Parathyroid adenoma (tissue), 2 donors: ENCODE results near the gene CBLL1.

ENCODE experiments used
- H2AFZ ChIP-seq: fragments of 300-600 bp; sonication (generic); one replicate; pipeline ENCODE4 v1.7.0; 2017; ENCODE audit warnings: antibody characterized with exemption, mild to moderate bottlenecking
- H3K27ac ChIP-seq: fragments of 300-600 bp; sonication (generic); one replicate; pipeline ENCODE4 v1.7.0; 2017
- H3K27me3 ChIP-seq: fragments of 300-600 bp; sonication (generic); one replicate; pipeline ENCODE4 v1.7.0; 2017; ENCODE audit warnings: low read length; ENCODE audit not compliant: control insufficient read depth, insufficient read depth
- H3K36me3 ChIP-seq: fragments of 300-600 bp; sonication (generic); one replicate; pipeline ENCODE4 v1.7.0; 2017; ENCODE audit warnings: low read length; ENCODE audit not compliant: control insufficient read depth, insufficient read depth
- H3K4me1 ChIP-seq: fragments of 300-600 bp; sonication (generic); one replicate; pipeline ENCODE4 v1.7.0; 2017; ENCODE audit warnings: control low read depth
- H3K4me2 ChIP-seq: fragments of 300-600 bp; sonication (generic); one replicate; pipeline ENCODE4 v1.7.0; 2017; ENCODE audit warnings: low read length
- H3K4me3 ChIP-seq: fragments of 300-600 bp; sonication (generic); one replicate; pipeline ENCODE4 v1.7.0; 2017; ENCODE audit warnings: low read depth, low read length
- H3K79me2 ChIP-seq: fragments of 300-600 bp; sonication (generic); one replicate; pipeline ENCODE4 v1.7.0; 2017; ENCODE audit warnings: control low read depth
- H3K9ac ChIP-seq: fragments of 300-600 bp; sonication (generic); one replicate; pipeline ENCODE4 v1.7.0; 2017; ENCODE audit warnings: mild to moderate bottlenecking
- H3K9me3 ChIP-seq: fragments of 300-600 bp; sonication (generic); one replicate; pipeline ENCODE4 v1.7.0; 2017; ENCODE audit warnings: low read length; ENCODE audit not compliant: control insufficient read depth
- CTCF ChIP-seq: fragments of 300-600 bp; sonication (generic); IDR thresholded peaks from one replicate; pipeline ENCODE4 v1.7.0; 2017; ENCODE audit warnings: antibody characterized with exemption, mild to moderate bottlenecking
- donor health status: primary hyperparathyroidism.

Gene CBLL1

GRCh38 chr7:107728276-107728675 is 15.7 kb upstream of the CBLL1 start:
- H3K27me3 ChIP-seq = no peaks in the 10 kb centered on the region
- TF ChIP-seq CTCF = no peak
- no peak overlapping the region for H3K4me3 ChIP-seq
- H3K79me2 ChIP-seq = no peaks in the 10 kb centered on the region
- H3K9me3 ChIP-seq = no peaks in the 10 kb centered on the region
- peaks cover 9% of the 10 kb centered on the region for H3K4me1 ChIP-seq
- H3K36me3 ChIP-seq = no peaks in the 10 kb centered on the region
- H3K9ac ChIP-seq = no peak overlapping the region
- H3K27ac ChIP-seq = no peak overlapping the region
- no peak overlapping the region for H2AFZ ChIP-seq
- H3K4me2 ChIP-seq = no peak overlapping the region

- Histone ChIP-seq H3K4me1 (peaks cover 15% of the 10 kb centered on the region), H3K79me2 (peaks cover 32% of the 10 kb centered on the region), H3K36me3 (no peaks in the 10 kb centered on the region), H2AFZ (peak overlapping the region; percentile 86), H3K27ac (peak overlapping the region; percentile 97), H3K27me3 (no peaks in the 10 kb centered on the region), H3K4me2 (peak overlapping the region; percentile 76), H3K9me3 (no peaks in the 10 kb centered on the region), H3K9ac (no peak overlapping the region), H3K4me3 (peak overlapping the region; percentile 92)
- no peak for TF ChIP-seq CTCF
Measured at GRCh38 chr7:107742678-107743566, 1.0 kb upstream of the CBLL1 start.

GRCh38 chr7:107744345-107744750 is 406 bp downstream of the CBLL1 start:
- H3K4me2 ChIP-seq = peak overlapping the region; percentile 76
- peak overlapping the region; percentile 92 for H3K4me3 ChIP-seq
- H3K36me3 ChIP-seq = no peaks in the 10 kb centered on the region
- peak overlapping the region; percentile 97 for H3K27ac ChIP-seq
- TF ChIP-seq CTCF = no peak
- peaks cover 15% of the 10 kb centered on the region for H3K4me1 ChIP-seq
- peak overlapping the region; percentile 86 for H2AFZ ChIP-seq
- H3K9ac ChIP-seq = peak overlapping the region; percentile 39
- H3K9me3 ChIP-seq = no peaks in the 10 kb centered on the region
- H3K79me2 ChIP-seq = peaks cover 35% of the 10 kb centered on the region
- H3K27me3 ChIP-seq = no peaks in the 10 kb centered on the region

- Histone ChIP-seq H3K9me3 (no peaks in the 10 kb centered on the region), H3K4me2 (no peak overlapping the region), H3K4me1 (peaks cover 15% of the 10 kb centered on the region), H3K27ac (no peak overlapping the region), H3K4me3 (no peak overlapping the region), H3K79me2 (peaks cover 42% of the 10 kb centered on the region), H3K27me3 (no peaks in the 10 kb centered on the region), H3K36me3 (no peaks in the 10 kb centered on the region), H2AFZ (no peak overlapping the region), H3K9ac (no peak overlapping the region)
- no peak for TF ChIP-seq CTCF
Measured at GRCh38 chr7:107746006-107746405, 2.1 kb downstream of the CBLL1 start.

- no peak for TF ChIP-seq CTCF
- Histone ChIP-seq H3K79me2 (peaks cover 24% of the 10 kb centered on the region), H3K4me3 (no peak overlapping the region), H3K9me3 (no peaks in the 10 kb centered on the region), H3K4me2 (no peak overlapping the region), H3K36me3 (no peaks in the 10 kb centered on the region), H3K9ac (no peak overlapping the region), H3K27me3 (no peaks in the 10 kb centered on the region), H2AFZ (no peak overlapping the region), H3K27ac (no peak overlapping the region), H3K4me1 (no peaks in the 10 kb centered on the region)
Measured at GRCh38 chr7:107751113-107751512, 7.2 kb downstream of the CBLL1 start.
